HG02852 (cell line): Measurements from ENCODE around the gene PAQR7.

Experiments used
- ATAC-seq: cut with Tn5 transposase; IDR thresholded peaks from one replicate; pipeline ENCODE4 v1.9.1; 2021; ENCODE audit warnings: mild to moderate bottlenecking, moderate library complexity; ENCODE audit not compliant: unreplicated experiment

Gene PAQR7

GRCh38 chr1:25875154-25875855 lies at the start of gene PAQR7:
Gene PAQR7 (minus strand): TSS chr1:25875708. CDS start chr1:25863839, 11,869 bp downstream.
- peak; percentile 62 for ATAC-seq

- no peak for ATAC-seq
Observed at GRCh38 chr1:25924454-25924853, 48.9 kb upstream of the PAQR7 start.

GRCh38 chr1:25922971-25923552 lies 47.6 kb upstream of the PAQR7 start:
- no peak for ATAC-seq

GRCh38 chr1:25922056-25922970 lies 46.8 kb upstream of the PAQR7 start:
- no peak for ATAC-seq

- ATAC-seq, result no peak
Observed at GRCh38 chr1:25918615-25919014, 43.1 kb upstream of the PAQR7 start.

- no peak for ATAC-seq
Observed at GRCh38 chr1:25917996-25918395, 42.5 kb upstream of the PAQR7 start.

- no peak for ATAC-seq
Observed at GRCh38 chr1:25916460-25916859, 41.0 kb upstream of the PAQR7 start.

GRCh38 chr1:25914074-25914995 lies 38.8 kb upstream of the PAQR7 start:
- ATAC-seq, result no peak

- ATAC-seq, result no peak
Observed at GRCh38 chr1:25913206-25913605, 37.7 kb upstream of the PAQR7 start.

- no peak for ATAC-seq
Observed at GRCh38 chr1:25912076-25912831, 36.7 kb upstream of the PAQR7 start.

- no peak for ATAC-seq
Observed at GRCh38 chr1:25911162-25911561, 35.7 kb upstream of the PAQR7 start.

- no peak for ATAC-seq
Observed at GRCh38 chr1:25909040-25909439, 33.5 kb upstream of the PAQR7 start.

- ATAC-seq, result no peak
Observed at GRCh38 chr1:25908161-25908560, 32.7 kb upstream of the PAQR7 start.

GRCh38 chr1:25907601-25908000 lies 32.1 kb upstream of the PAQR7 start:
- no peak for ATAC-seq

- no peak for ATAC-seq
Observed at GRCh38 chr1:25906644-25907300, 31.3 kb upstream of the PAQR7 start.

GRCh38 chr1:25905680-25906643 lies 30.5 kb upstream of the PAQR7 start, which contains the start of gene STMN1:
Gene STMN1 (minus strand): TSS chr1:25906419. CDS start chr1:25904676, 1,743 bp downstream.
- ATAC-seq, result peak; percentile 66

GRCh38 chr1:25904943-25905679 lies 29.6 kb upstream of the PAQR7 start:
- peak; percentile 73 for ATAC-seq
